ENCODE data around the gene CNDP2. TPM values are rescaled to one million over a fixed set of nuclear protein-coding genes. Genes with fewer than 3 reads are reported as not detected.

CNDP2 gene
- total and polyA plus RNA-seq, 2 of the 13 experiments (the other 11 are each of a cell fraction or from before 2014, with no cell fraction given) = 64.7 to 80.8 TPM

- TF ChIP-seq ZNF276 (CRISPR knock-in tag; IDR thresholded peaks at IDR 0.05; ENCODE audit: low read depth) (peak; percentile 97), ZNF264 (CRISPR knock-in tag; IDR thresholded peaks at IDR 0.05) (peak; percentile 77; the same call in 1 of the 2 replicates), THRA (CRISPR knock-in tag; IDR thresholded peaks at IDR 0.05; ENCODE audit: borderline replicate concordance) (peak; percentile 94), ZNF552 (CRISPR knock-in tag; IDR thresholded peaks at IDR 0.05; ENCODE audit: borderline replicate concordance) (peak; percentile 47; the same call in 1 of the 2 replicates), DPF2 (CRISPR knock-in tag; IDR thresholded peaks at IDR 0.05; ENCODE audit: borderline replicate concordance, low read depth) (peak; percentile 96), CBFB (CRISPR knock-in tag; IDR thresholded peaks at IDR 0.05) (peak; percentile 70; the same call in 1 of the 2 replicates), ZNF362 (CRISPR knock-in tag; IDR thresholded peaks at IDR 0.05; ENCODE audit: borderline replicate concordance) (peak; percentile 33; the same call in 1 of the 2 replicates), CAMTA2 (CRISPR knock-in tag; IDR thresholded peaks at IDR 0.05; ENCODE audit: borderline replicate concordance) (no peak), SMYD3 (CRISPR knock-in tag; IDR thresholded peaks at IDR 0.05) (no peak; the same call in 1 of the 2 replicates), BRD4 (CRISPR knock-in tag; IDR thresholded peaks at IDR 0.05) (peak; percentile 71), RFXAP (CRISPR knock-in tag; IDR thresholded peaks at IDR 0.05; ENCODE audit: borderline replicate concordance) (peak; percentile 79; the same call in 1 of the 2 replicates), HOXA5 (CRISPR knock-in tag; IDR thresholded peaks at IDR 0.05) (peak; percentile 60; the same call in 1 of the 2 replicates), ZBTB34 (CRISPR knock-in tag; IDR thresholded peaks at IDR 0.05) (peak; percentile 74; the same call in 1 of the 2 replicates), FOXP4 (CRISPR knock-in tag; IDR thresholded peaks at IDR 0.05) (peak; percentile 86), ZMYM3 (CRISPR knock-in tag; IDR thresholded peaks at IDR 0.05) (peak; percentile 91), ELF3 (CRISPR knock-in tag; IDR thresholded peaks at IDR 0.05) (peak; percentile 85)
These were observed 45.8 kb downstream of the CNDP2 start (continued) for GRCh38 chr18:74541703-74542555.

Measured in HepG2 (cell line).